ENCODE results near the gene CREB5.
"Not testable (repeated sequence)": the region's sequence is repeated elsewhere in the genome, so short reads cannot be mapped to it uniquely, and the experiment has no call there.

Gene CREB5

GRCh38 chr7:28551331-28551730, 139.0 kb downstream of the CREB5 start:
- Histone ChIP-seq H2AFZ (ENCODE audit: low read depth, low read length) (no peak overlapping the region), H3K27me3 (ENCODE audit: insufficient read depth, low read length, poor library complexity) (peaks cover 6% of the 10 kb centered on the region), H3K27ac (ENCODE audit: low read length) (no peak overlapping the region), H4K20me1 (ENCODE audit: insufficient read depth, low read length) (no peaks in the 10 kb centered on the region), H3K4me1 (ENCODE audit: insufficient read depth, low read length) (no peaks in the 10 kb centered on the region), H3K9me3 (ENCODE audit: insufficient read depth, low read length, severe bottlenecking) (peaks cover 7% of the 10 kb centered on the region), H3K9ac (ENCODE audit: low read depth, low read length) (no peak overlapping the region), H3K79me2 (ENCODE audit: insufficient read depth, low read length) (no peaks in the 10 kb centered on the region), H3K36me3 (ENCODE audit: insufficient read depth, low read length) (no peaks in the 10 kb centered on the region), H3K4me2 (ENCODE audit: insufficient read depth, low read length) (no peak overlapping the region), H3K4me3 (ENCODE audit: low read depth in 1 of 2, low read length in 2 of 2) (no peak overlapping the region)
- no peak for ATAC-seq (ENCODE audit: insufficient read depth, low read depth)
- TF ChIP-seq CTCF (IDR thresholded peaks at IDR 0.05; ENCODE audit: borderline replicate concordance, extremely low read depth, low read length, poor library complexity, severe bottlenecking) = no peak
- TF ChIP-seq EZH2 (IDR thresholded peaks at IDR 0.05; ENCODE audit: borderline replicate concordance, low read depth, low read length, severe bottlenecking) = no peak
- DNase-seq = no peak

DNA sequence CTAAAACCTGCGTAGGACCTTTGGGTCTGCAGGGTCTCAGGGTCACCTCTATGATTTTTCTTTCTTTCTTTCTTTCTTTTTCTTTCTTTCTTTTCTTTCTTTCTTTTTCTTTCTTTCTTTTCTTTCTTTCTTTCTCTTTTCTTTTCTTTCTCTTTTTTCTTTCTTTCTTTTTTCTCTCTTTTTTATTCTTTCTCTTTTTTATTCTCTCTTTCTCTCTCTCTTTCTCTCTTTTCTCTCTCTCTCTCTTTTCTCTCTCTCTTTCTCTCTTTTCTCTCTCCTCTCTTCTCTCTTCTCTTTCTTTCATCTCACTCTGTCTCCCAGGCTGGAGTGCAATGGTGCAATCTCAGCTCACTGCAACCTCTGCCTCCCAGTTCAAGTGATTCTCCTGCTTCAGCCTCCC, 139.4 kb downstream of the CREB5 start:
- H3K4me1 ChIP-seq (ENCODE audit: insufficient read depth, low read length); DNase-seq; H3K9ac ChIP-seq (ENCODE audit: low read depth, low read length); H4K20me1 ChIP-seq (ENCODE audit: insufficient read depth, low read length); H3K4me3 ChIP-seq (ENCODE audit: low read depth in 1 of 2, low read length in 2 of 2); H3K27ac ChIP-seq (ENCODE audit: low read length); H3K9me3 ChIP-seq (ENCODE audit: insufficient read depth, low read length, severe bottlenecking); H3K27me3 ChIP-seq (ENCODE audit: insufficient read depth, low read length, poor library complexity); H3K36me3 ChIP-seq (ENCODE audit: insufficient read depth, low read length); H3K79me2 ChIP-seq (ENCODE audit: insufficient read depth, low read length); ATAC-seq (ENCODE audit: insufficient read depth, low read depth); H2AFZ ChIP-seq (ENCODE audit: low read depth, low read length); H3K4me2 ChIP-seq (ENCODE audit: insufficient read depth, low read length): not testable (repeated sequence)

GRCh38 chr7:28554802-28555471, 142.6 kb downstream of the CREB5 start:
- H2AFZ ChIP-seq (ENCODE audit: low read depth, low read length) = no peak overlapping the region
- no peak overlapping the region for H3K4me3 ChIP-seq (ENCODE audit: low read depth in 1 of 2, low read length in 2 of 2)
- no peak overlapping the region for H3K4me2 ChIP-seq (ENCODE audit: insufficient read depth, low read length)
- TF ChIP-seq EZH2 (IDR thresholded peaks at IDR 0.05; ENCODE audit: borderline replicate concordance, low read depth, low read length, severe bottlenecking) = no peak
- no peak for TF ChIP-seq CTCF (IDR thresholded peaks at IDR 0.05; ENCODE audit: borderline replicate concordance, extremely low read depth, low read length, poor library complexity, severe bottlenecking)
- H3K27ac ChIP-seq (ENCODE audit: low read length) = no peak overlapping the region
- H3K36me3 ChIP-seq (ENCODE audit: insufficient read depth, low read length) = no peaks in the 10 kb centered on the region
- no peaks in the 10 kb centered on the region for H3K4me1 ChIP-seq (ENCODE audit: insufficient read depth, low read length)
- no peaks in the 10 kb centered on the region for H3K79me2 ChIP-seq (ENCODE audit: insufficient read depth, low read length)
- no peaks in the 10 kb centered on the region for H4K20me1 ChIP-seq (ENCODE audit: insufficient read depth, low read length)
- H3K9me3 ChIP-seq (ENCODE audit: insufficient read depth, low read length, severe bottlenecking) = no peaks in the 10 kb centered on the region
- no peak overlapping the region for H3K9ac ChIP-seq (ENCODE audit: low read depth, low read length)
- H3K27me3 ChIP-seq (ENCODE audit: insufficient read depth, low read length, poor library complexity) = peaks cover 6% of the 10 kb centered on the region
- ATAC-seq (ENCODE audit: insufficient read depth, low read depth) = no peak
- no peak for DNase-seq

DNA sequence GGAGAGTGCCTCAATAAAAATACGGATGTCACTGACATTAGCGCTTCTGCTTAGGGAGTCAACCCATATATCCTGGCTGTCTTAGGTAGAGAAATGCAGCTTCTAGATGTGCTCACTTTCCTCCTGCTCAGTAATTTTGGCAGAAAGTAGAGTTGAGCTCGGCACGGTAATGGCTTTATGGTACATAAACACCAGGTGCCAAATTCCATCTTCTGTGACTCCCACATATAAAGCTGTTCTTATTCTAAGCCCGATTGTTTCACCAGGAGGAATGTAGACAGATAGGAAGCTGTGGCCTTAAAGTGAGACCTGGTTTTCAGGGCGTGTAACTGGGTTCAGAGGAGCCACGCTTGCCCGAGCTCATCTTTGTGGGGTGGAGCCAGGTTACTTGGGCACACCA, 143.7 kb downstream of the CREB5 start:
- Histone ChIP-seq H2AFZ (ENCODE audit: low read depth, low read length) (no peak overlapping the region), H3K9me3 (ENCODE audit: insufficient read depth, low read length, severe bottlenecking) (no peaks in the 10 kb centered on the region), H3K36me3 (ENCODE audit: insufficient read depth, low read length) (no peaks in the 10 kb centered on the region), H3K9ac (ENCODE audit: low read depth, low read length) (no peak overlapping the region), H3K27me3 (ENCODE audit: insufficient read depth, low read length, poor library complexity) (peaks cover 6% of the 10 kb centered on the region), H4K20me1 (ENCODE audit: insufficient read depth, low read length) (no peaks in the 10 kb centered on the region), H3K4me2 (ENCODE audit: insufficient read depth, low read length) (no peak overlapping the region), H3K4me3 (ENCODE audit: low read depth in 1 of 2, low read length in 2 of 2) (no peak overlapping the region), H3K27ac (ENCODE audit: low read length) (no peak overlapping the region), H3K79me2 (ENCODE audit: insufficient read depth, low read length) (no peaks in the 10 kb centered on the region), H3K4me1 (ENCODE audit: insufficient read depth, low read length) (no peaks in the 10 kb centered on the region)
- DNase-seq (no peak), ATAC-seq (ENCODE audit: insufficient read depth, low read depth) (no peak)
- TF ChIP-seq CTCF (IDR thresholded peaks at IDR 0.05; ENCODE audit: borderline replicate concordance, extremely low read depth, low read length, poor library complexity, severe bottlenecking) (no peak), EZH2 (IDR thresholded peaks at IDR 0.05; ENCODE audit: borderline replicate concordance, low read depth, low read length, severe bottlenecking) (no peak)

Measured in DND-41 (cell line).